Superior temporal gyrus (tissue), 1 donor: ENCODE data around the gene UMAD1.
A peak's percentile ranks its signal among the peaks of the same experiment; 100 is the strongest.

Experiments used
- DNase-seq: peaks from one replicate; pipeline ENCODE4 v3.0.0-alpha.2; 2016; ENCODE audit errors: extremely low spot score

The UMAD1 gene

GRCh38 chr7:7764520-7765396 lies 124.2 kb downstream of the UMAD1 start:
- no peak for DNase-seq

DNA sequence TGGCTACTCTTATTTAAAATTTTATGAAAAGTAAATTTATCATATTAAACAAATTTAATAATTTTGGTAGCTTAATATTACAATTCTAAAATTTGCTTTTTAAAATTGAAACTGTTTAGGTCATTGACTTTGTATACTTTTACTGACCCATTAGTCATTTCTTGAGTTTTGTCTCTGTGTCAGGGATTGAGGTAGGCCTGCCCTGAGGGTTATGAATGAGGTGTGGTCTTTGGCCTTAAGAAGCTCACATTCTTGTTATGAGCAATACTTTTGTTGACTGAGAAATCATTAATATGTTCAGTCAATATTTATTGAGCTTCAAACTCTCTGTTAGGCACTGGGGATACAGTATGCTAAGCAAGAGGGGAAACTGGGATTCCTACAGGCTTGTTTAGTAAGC lies 124.9 kb downstream of the UMAD1 start:
- no peak for DNase-seq

- no peak for DNase-seq
These were observed 126.1 kb downstream of the UMAD1 start for GRCh38 chr7:7766671-7767070.

DNA sequence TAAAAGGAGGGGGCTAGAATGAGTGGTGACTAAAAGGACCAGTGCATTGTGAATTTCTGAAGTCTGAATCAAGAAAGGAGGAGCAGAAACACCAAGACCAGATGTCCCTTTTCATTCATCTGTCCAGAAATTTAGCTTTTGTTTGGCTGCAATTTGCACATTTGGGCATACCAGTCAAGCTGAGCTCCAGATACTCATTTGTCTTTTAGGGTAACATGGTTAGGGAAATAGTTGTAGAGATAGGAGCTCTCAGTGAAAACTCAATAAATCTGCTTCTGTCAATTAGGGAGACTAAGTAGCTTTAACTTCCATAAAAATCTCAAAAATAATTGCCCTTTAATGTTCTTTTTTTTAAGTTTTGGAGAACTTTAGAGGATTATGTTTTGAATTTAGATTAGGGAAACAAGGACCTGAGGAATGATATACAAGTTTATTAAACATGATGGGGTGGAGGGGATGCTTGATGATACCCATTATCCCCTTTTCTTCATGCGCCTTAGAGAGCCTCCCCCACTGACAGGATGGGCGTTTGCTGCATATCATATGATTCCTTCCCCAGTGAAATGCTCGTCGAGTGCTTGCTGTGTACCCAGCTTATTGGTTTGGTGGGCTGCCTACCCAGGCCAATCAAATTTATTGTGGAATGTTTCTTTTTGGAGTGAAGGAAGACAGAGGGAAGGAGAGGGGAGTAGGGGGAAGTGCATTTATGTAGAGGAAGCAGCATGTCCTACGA lies 128.6 kb downstream of the UMAD1 start:
- DNase-seq = no peak

DNA sequence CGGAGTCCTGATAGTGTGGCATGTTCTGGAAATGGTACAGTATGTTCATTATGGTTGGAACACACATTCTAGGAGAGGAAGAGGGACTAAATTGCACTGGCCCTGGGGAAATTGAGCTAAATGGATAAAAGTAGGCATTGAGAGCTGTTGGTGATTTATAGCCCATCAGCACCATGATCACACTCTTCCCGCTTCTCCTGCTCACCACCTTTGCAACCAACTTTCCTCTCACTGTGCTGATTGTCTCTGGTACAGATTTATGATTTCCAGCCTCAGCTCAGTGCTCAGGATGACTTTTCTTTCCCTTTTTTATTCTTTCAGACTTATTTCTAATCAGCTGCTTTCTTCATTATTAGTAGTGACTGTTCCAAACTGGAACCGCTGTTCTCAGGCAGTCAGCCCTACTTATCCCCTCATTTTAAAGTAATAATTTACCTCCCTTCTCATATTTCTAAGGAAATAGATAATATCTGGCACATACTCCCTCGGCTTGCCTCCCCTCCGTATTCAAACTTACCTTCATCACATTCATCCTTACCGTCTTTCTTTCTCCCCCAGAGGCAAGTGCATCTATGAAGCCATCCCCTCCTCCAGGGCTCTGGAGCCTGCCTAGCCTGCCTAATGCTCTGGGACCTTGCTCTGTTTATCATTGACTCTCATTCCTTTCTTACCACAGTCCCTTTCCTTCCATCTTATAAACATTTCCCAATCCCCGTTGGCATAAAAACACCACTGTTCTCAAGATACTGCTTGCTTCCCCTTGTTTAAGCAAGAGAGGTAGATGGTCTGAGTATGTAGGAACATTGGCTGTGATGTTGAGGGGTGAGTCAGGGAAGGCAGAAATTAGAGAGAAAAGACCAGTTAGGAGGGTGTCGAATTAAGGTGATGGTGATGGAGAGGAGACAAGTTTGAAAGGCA lies 129.4 kb downstream of the UMAD1 start:
- no peak for DNase-seq

GRCh38 chr7:7771452-7771851 lies 130.9 kb downstream of the UMAD1 start:
- DNase-seq = no peak

DNA sequence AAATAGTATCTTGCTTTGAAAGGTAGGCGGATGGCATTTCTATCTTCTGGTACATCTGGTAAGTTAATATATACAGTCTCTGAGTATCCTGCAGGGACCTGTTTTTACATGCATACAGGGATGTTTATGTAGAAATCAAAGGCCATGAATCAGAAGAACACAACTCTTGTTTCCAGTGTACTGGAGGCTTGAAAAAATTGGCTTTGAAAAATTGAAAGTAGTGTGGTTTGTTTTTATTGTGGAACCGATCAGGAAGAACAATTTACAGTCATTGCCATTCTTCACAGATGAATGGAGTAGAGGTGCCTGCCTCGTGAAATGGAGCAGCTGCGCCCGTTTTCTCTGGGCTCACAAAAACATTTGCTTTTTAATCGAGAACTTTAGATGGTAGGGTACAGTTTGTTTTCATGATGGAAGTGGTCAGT lies 131.9 kb downstream of the UMAD1 start:
- peak; percentile 45 for DNase-seq

- DNase-seq = no peak
These were observed 133.1 kb downstream of the UMAD1 start for GRCh38 chr7:7773334-7774309.

GRCh38 chr7:7779888-7780287 lies 139.3 kb downstream of the UMAD1 start:
- no peak for DNase-seq

GRCh38 chr7:7783001-7783400 lies 142.4 kb downstream of the UMAD1 start:
- no peak for DNase-seq

DNA sequence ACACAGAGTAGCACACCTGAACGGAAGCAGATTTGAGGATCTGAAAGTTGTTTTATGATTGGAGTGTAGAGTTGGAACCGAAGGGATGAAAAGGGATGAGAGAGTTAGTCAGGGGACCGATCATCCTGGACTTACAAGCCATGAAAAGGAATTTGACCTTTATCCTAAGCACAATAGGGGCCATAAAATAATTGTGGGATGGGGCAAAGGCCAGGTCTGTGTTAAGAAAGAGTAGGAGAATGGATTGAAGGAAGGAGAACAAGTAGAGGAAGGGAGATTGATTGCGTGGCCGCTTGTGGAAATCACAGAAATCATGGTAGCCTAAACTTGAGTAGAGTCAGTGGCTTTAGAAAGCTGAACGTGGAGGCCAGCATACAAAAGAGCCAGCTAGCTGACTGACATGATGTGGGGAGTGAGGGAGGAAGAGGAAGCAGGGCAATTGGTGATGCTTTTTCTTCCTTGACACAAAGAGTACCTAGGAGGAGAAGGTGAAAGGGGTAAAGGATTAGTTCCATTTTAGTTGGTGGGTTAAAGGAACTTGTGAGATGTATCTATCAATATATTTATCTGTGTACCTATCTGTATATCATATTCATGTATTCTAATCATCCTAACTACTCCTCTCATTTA lies 144.9 kb downstream of the UMAD1 start:
- DNase-seq = no peak

- no peak for DNase-seq
These were observed 146.0 kb downstream of the UMAD1 start for GRCh38 chr7:7786595-7786994.

DNA sequence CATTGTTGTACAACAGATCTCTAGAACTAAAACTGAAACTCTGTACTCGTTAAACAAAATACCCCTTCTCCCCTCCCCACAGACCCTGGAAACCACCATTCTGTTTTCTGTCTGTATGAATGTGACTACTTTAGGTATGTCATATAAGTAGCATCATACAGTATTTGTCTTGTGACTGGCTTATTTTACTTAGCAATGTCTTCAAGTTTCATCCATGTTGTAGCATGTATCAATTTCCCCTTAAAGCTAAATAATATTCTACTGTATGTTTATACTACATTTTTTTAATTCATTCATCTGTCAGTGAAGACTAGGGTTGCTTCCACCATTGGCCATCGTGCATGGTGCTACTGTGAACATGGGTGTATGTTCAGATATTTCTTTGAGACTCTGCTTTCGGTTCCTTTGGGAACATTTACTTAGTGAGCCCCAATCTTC lies 149.0 kb downstream of the UMAD1 start:
- no peak for DNase-seq

DNA sequence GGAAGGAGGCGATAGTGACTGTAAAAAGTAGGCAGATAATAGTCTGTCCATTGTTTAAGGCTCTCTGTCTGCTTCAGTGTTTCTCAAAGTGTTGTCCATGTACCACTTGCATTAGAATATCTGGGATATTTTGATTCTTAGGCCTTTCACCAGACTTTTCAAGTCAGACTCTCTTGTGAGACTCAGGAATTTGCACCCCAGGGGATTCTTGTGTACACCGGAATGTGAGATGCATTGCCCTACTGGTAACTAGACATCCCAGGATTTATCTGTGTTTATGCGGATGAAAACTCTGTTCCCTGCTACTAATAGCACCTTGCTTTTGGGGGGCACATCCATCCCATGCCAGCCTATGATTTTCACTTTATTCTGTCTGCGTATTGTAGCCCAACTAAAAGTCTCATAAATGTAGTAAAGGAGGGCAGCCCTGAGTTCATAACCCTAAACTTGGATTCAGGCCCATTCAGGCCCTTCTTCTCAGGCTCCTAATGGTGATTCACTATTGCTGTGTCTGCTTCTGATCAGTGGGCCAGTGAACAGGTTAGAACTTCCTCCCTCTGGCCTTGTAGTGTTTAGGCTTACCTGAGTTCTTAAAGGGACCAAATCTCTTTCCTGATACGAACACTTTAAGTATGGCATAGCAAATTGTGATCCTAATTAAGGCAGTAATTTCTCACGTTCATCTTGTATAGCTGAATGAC lies 149.6 kb downstream of the UMAD1 start:
- DNase-seq = no peak

DNA sequence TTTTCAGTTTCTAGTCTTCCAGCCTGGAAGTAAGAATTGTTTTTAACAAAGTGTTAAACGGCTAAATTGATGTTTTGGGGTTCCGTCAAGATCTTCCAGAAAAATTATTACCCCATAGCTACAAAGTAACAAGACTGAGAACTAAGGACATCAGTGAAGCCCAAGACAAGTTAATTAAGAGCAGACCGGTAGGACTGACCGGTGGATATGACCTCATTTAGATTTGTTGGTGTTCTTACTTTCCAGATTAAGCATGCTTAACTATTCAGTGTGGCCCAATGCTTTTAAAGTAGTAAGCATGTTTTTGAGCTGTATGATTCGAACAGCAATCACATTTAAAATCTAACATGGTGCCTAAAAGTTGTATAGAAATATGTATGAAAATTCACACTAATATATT lies 151.0 kb downstream of the UMAD1 start:
- DNase-seq = no peak

DNA sequence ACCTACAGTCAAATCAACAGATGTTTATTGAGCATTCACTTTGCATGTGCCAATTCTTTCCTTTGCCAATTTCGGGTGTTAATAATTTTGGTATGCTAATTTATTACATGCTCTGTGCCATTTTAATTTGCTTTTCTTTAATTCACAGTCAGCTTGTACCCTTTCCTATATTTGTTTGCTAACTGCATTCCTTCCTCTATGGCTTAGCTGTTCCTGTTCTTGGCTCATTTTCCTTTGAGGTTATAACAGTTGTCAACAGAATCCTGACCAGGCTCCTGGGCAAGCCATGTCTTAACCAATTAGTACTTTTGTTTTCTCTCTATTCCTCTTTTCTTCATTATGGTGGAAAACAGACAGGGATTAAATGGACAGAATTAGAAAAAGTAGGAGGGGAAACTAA lies 151.5 kb downstream of the UMAD1 start:
- DNase-seq = no peak

DNA sequence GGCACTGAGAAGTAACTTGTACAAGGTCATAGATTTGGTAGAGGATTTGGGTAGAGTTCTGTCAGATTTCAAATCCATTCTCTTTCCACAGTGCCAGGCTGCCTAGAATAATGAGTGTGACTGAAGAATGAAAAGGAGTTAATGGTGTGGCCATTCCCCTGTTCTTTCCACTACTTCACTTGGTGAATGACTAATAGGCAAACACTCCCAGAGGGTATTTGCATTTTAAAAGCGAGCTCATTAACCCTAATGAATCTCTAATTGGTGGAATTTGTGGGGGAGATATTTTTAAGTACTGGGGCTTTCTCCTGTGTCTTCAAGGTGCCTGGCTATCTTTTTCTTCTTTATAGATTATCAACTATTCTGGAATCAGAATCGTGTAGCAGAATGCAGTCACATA lies 152.7 kb downstream of the UMAD1 start:
- no peak for DNase-seq

DNA sequence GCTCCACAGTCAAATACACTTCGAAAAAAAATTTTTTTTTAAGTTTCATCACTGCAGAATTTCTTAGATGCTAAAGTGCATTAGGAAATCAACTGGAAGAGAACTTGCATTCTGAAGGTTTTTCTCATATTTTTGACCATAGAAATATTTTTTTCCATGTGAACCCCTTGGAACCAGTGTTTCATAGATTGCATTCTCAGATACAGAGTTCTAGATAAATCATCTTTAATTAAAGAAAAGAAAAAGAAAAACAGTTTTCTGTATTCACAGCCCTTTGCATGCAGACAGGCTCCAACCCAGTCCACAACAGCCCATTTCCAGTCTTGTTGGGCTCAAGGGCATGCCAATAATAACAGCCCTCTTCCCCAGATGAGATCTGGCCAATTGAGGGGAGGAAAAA lies 153.4 kb downstream of the UMAD1 start:
- DNase-seq = no peak

GRCh38 chr7:7795203-7795602 lies 154.7 kb downstream of the UMAD1 start:
- DNase-seq = no peak
